GM12865 (cell line): ENCODE measurements around the gene EMILIN2.
"Not testable (repeated sequence)": the region's sequence is repeated elsewhere in the genome, so short reads cannot be mapped to it uniquely, and the experiment has no call there.

Experiments
- DNase-seq: peaks from one replicate; pipeline ENCODE4 v3.0.0; 2010; ENCODE audit warnings: low read depth
- H3K4me3 ChIP-seq: 2 replicates; pipeline ENCODE4 v1.5.1; 2011; ENCODE audit warnings: mild to moderate bottlenecking, low read depth, low read length, control low read depth
- CTCF ChIP-seq: IDR thresholded peaks from 2 replicates; pipeline ENCODE4 v1.5.1; 2011; ENCODE audit warnings: low read length, control low read depth, low read depth, inconsistent platforms; ENCODE audit not compliant: insufficient read depth; ENCODE audit errors: missing control alignments

The EMILIN2 gene

GRCh38 chr18:2853926-2854664 is 7.3 kb downstream of the EMILIN2 start:
- H3K4me3 ChIP-seq, result no peak overlapping the region
- no peak for DNase-seq
- no peak for TF ChIP-seq CTCF

- DNase-seq, result no peak
- no peak overlapping the region for H3K4me3 ChIP-seq
- TF ChIP-seq CTCF, result no peak
These were observed 8.1 kb downstream of the EMILIN2 start for GRCh38 chr18:2854875-2855274.

- no peak for TF ChIP-seq CTCF
- H3K4me3 ChIP-seq, result no peak overlapping the region
- no peak for DNase-seq
These were observed 8.9 kb downstream of the EMILIN2 start for GRCh38 chr18:2855560-2856350.

- H3K4me3 ChIP-seq, result no peak overlapping the region
- no peak for DNase-seq
- no peak for TF ChIP-seq CTCF
These were observed 9.9 kb downstream of the EMILIN2 start for GRCh38 chr18:2856547-2857170.

- no peak overlapping the region for H3K4me3 ChIP-seq
- TF ChIP-seq CTCF, result no peak
- DNase-seq, result no peak
These were observed 10.8 kb downstream of the EMILIN2 start for GRCh38 chr18:2857491-2858131.

GRCh38 chr18:2860397-2860796 is 13.6 kb downstream of the EMILIN2 start:
- H3K4me3 ChIP-seq, DNase-seq: not testable (repeated sequence)

GRCh38 chr18:2863997-2864396 is 17.2 kb downstream of the EMILIN2 start:
- DNase-seq, H3K4me3 ChIP-seq: not testable (repeated sequence)

GRCh38 chr18:2866465-2866864 is 19.7 kb downstream of the EMILIN2 start:
- not testable (repeated sequence) for DNase-seq, H3K4me3 ChIP-seq
